ENCODE data around the gene SP4. TPM values are rescaled to one million over a fixed set of nuclear protein-coding genes. Genes with fewer than 3 reads are reported as not detected.
A peak's percentile ranks its signal among the peaks of the same experiment; 100 is the strongest.

The SP4 gene
- total and polyA plus RNA-seq, 2 experiments from 2014 or later, result 11.9 to 41.6 TPM

DNA sequence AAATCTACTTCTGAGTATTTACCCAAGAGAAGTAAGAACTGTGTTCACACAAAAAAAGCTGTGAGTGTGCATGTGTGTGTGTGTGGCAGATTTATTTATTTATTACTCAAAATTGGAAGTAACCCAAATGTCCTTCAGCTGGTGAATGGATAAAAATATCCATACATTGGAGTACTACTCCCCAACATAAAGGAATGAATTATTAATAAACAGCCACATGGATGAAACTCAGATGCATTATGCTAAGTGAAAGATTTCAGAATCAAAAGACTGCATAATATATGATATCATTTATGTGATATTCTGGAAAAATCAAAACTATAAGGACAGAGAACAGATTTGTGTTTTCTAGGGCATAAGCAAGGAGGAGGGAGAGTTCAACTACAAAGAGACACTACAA lies 67.8 kb downstream of the SP4 start (continued):
- TF ChIP-seq, protein P1, sequence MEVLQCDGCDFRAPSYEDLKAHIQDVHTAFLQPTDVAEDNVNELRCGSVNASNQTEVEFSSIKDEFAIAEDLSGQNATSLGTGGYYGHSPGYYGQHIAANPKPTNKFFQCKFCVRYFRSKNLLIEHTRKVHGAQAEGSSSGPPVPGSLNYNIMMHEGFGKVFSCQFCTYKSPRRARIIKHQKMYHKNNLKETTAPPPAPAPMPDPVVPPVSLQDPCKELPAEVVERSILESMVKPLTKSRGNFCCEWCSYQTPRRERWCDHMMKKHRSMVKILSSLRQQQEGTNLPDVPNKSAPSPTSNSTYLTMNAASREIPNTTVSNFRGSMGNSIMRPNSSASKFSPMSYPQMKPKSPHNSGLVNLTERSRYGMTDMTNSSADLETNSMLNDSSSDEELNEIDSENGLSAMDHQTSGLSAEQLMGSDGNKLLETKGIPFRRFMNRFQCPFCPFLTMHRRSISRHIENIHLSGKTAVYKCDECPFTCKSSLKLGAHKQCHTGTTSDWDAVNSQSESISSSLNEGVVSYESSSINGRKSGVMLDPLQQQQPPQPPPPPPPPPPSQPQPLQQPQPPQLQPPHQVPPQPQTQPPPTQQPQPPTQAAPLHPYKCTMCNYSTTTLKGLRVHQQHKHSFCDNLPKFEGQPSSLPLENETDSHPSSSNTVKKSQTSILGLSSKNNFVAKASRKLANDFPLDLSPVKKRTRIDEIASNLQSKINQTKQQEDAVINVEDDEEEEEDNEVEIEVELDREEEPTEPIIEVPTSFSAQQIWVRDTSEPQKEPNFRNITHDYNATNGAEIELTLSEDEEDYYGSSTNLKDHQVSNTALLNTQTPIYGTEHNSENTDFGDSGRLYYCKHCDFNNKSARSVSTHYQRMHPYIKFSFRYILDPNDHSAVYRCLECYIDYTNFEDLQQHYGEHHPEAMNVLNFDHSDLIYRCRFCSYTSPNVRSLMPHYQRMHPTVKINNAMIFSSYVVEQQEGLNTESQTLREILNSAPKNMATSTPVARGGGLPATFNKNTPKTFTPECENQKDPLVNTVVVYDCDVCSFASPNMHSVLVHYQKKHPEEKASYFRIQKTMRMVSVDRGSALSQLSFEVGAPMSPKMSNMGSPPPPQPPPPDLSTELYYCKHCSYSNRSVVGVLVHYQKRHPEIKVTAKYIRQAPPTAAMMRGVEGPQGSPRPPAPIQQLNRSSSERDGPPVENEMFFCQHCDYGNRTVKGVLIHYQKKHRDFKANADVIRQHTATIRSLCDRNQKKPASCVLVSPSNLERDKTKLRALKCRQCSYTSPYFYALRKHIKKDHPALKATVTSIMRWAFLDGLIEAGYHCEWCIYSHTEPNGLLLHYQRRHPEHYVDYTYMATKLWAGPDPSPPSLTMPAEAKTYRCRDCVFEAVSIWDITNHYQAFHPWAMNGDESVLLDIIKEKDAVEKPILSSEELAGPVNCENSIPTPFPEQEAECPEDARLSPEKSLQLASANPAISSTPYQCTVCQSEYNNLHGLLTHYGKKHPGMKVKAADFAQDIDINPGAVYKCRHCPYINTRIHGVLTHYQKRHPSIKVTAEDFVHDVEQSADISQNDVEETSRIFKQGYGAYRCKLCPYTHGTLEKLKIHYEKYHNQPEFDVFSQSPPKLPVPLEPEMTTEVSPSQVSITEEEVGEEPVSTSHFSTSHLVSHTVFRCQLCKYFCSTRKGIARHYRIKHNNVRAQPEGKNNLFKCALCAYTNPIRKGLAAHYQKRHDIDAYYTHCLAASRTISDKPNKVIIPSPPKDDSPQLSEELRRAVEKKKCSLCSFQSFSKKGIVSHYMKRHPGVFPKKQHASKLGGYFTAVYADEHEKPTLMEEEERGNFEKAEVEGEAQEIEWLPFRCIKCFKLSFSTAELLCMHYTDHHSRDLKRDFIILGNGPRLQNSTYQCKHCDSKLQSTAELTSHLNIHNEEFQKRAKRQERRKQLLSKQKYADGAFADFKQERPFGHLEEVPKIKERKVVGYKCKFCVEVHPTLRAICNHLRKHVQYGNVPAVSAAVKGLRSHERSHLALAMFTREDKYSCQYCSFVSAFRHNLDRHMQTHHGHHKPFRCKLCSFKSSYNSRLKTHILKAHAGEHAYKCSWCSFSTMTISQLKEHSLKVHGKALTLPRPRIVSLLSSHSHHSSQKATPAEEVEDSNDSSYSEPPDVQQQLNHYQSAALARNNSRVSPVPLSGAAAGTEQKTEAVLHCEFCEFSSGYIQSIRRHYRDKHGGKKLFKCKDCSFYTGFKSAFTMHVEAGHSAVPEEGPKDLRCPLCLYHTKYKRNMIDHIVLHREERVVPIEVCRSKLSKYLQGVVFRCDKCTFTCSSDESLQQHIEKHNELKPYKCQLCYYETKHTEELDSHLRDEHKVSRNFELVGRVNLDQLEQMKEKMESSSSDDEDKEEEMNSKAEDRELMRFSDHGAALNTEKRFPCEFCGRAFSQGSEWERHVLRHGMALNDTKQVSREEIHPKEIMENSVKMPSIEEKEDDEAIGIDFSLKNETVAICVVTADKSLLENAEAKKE (CRISPR knock-in tag; IDR thresholded peaks at IDR 0.05), result no peak
- no peak for TF ChIP-seq NANOG (IDR thresholded peaks at IDR 0.05; ENCODE audit: borderline replicate concordance)
- TF ChIP-seq POLR2AphosphoS5 (IDR thresholded peaks at IDR 0.05; ENCODE audit: low read depth), result no peak
- no peak for TF ChIP-seq STAT1 (IDR thresholded peaks at IDR 0.05; ENCODE audit: unreplicated experiment)

DNA sequence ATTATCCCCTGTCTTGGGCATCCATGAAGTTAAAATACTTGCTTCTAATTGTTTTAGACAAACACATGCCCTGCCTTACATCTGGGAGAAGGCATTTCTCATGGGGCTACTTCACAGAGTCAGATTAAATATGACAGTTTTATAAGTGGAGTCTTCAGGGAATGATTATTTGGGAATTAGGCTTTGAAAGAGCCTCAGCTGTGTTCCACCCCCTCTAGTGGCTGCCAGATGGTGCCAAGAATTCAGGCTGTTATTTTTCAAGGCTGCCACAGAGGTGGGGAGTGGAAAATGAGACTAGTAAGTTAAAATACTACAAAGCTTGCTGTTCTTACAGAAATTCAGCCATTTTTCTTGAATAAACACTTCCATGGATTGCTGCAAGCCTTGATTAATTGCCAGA lies 69.2 kb downstream of the SP4 start:
- H3K4me2 ChIP-seq, result no peak overlapping the region
- H2AFZ ChIP-seq, result no peak overlapping the region
- TF ChIP-seq EZH2 (IDR thresholded peaks at IDR 0.05; ENCODE audit: low read depth, unreplicated experiment), result no peak
- TF ChIP-seq, protein P2, sequence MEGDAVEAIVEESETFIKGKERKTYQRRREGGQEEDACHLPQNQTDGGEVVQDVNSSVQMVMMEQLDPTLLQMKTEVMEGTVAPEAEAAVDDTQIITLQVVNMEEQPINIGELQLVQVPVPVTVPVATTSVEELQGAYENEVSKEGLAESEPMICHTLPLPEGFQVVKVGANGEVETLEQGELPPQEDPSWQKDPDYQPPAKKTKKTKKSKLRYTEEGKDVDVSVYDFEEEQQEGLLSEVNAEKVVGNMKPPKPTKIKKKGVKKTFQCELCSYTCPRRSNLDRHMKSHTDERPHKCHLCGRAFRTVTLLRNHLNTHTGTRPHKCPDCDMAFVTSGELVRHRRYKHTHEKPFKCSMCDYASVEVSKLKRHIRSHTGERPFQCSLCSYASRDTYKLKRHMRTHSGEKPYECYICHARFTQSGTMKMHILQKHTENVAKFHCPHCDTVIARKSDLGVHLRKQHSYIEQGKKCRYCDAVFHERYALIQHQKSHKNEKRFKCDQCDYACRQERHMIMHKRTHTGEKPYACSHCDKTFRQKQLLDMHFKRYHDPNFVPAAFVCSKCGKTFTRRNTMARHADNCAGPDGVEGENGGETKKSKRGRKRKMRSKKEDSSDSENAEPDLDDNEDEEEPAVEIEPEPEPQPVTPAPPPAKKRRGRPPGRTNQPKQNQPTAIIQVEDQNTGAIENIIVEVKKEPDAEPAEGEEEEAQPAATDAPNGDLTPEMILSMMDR (conservative IDR thresholded peaks at IDR 0.05; ENCODE audit: low read depth in 2 of 2), result peak; percentile 79 to 88
- no peak overlapping the region for H3K4me3 ChIP-seq
- H3K9me2 ChIP-seq (ENCODE audit: insufficient read depth), result no peaks in the 10 kb centered on the region
- Mint-ChIP-seq H3K27me3 (ENCODE audit: insufficient read depth, low read depth, poor library complexity) (no peaks in the 10 kb centered on the region), H3K4me1 (0 out of 3 replicates have a peak, but pooled peaks cover 2% of the 10 kb centered on the region), H3K27ac (no peak overlapping the region), H3K4me3 (no peak overlapping the region), H3K9me3 (peaks cover 22% of the 10 kb centered on the region), H3K36me3 (ENCODE audit: low read depth) (peaks cover 65% of the 10 kb centered on the region)
- H3K27ac ChIP-seq (ENCODE audit: low read depth), result peak overlapping the region; percentile 60; the same call in 1 of the 2 replicates
- DNase-seq (ENCODE audit: low spot score), result peak; percentile 78
- H3K36me3 ChIP-seq (ENCODE audit: insufficient read depth), result 0 out of 2 replicates have a peak, but pooled peaks cover 4% of the 10 kb centered on the region
- no peaks in the 10 kb centered on the region for H3K4me1 ChIP-seq (ENCODE audit: insufficient read depth)
- H4K20me1 ChIP-seq (replicated peaks; ENCODE audit: insufficient read depth), result no peaks in the 10 kb centered on the region; the same call in 1 of the 2 replicates
- no peaks in the 10 kb centered on the region for H3F3A ChIP-seq (replicated peaks; ENCODE audit: low read depth)
- no peaks in the 10 kb centered on the region; the same call in 1 of the 2 replicates for H3K79me2 ChIP-seq (replicated peaks; ENCODE audit: insufficient read depth)
- ATAC-seq, result peak; percentile 82
- no peaks in the 10 kb centered on the region for H3K27me3 ChIP-seq (ENCODE audit: insufficient read depth)
